WTC11 (cell line): Measurements from ENCODE around the gene PTPRG. TPM values are rescaled to one million over a fixed set of nuclear protein-coding genes. Genes with fewer than 3 reads are reported as not detected.

ENCODE experiments used
- ATAC-seq: fragments of 200-7000 bp; cut with Tn5 transposase; 2 replicates; pipeline ENCODE4 v1.10.0; 2021; ENCODE audit warnings: mild to moderate bottlenecking, moderate library complexity
- CTCF ChIA-PET: fragments of 300-600 bp; sonication (Branson Sonifier 250); formaldehyde crosslinking; loops from one replicate; lab custom pipeline; 2021; ENCODE audit warnings: antibody characterized with exemption; lab: Charles Lee
- POLR2A ChIA-PET: fragments of 350-600 bp; sonication (Branson Sonifier 250); formaldehyde crosslinking; loops from one replicate; lab custom pipeline; 2021; ENCODE audit warnings: antibody characterized with exemption; lab: Charles Lee
- DNase-seq: peaks from one replicate; pipeline ENCODE4 v3.0.0; 2021; ENCODE audit warnings: low spot score
- H3K27ac Mint-ChIP-seq: 2 replicates; pipeline ENCODE4 v1.8.0; 2021; ENCODE audit warnings: mixed read lengths
- H3K27me3 Mint-ChIP-seq: 2 replicates; pipeline ENCODE4 v1.8.0; 2021; ENCODE audit warnings: low read depth, mild to moderate bottlenecking, moderate library complexity, mixed read lengths
- H3K36me3 Mint-ChIP-seq: 2 replicates; pipeline ENCODE4 v1.8.0; 2021; ENCODE audit warnings: mixed read lengths
- H3K4me1 Mint-ChIP-seq: 2 replicates; pipeline ENCODE4 v1.8.0; 2022; ENCODE audit warnings: mixed read lengths
- H3K4me3 Mint-ChIP-seq: 2 replicates; pipeline ENCODE4 v1.8.0; 2021; ENCODE audit warnings: mild to moderate bottlenecking, moderate library complexity, mixed read lengths
- H3K9me3 Mint-ChIP-seq: 2 replicates; pipeline ENCODE4 v1.8.0; 2021; ENCODE audit warnings: mixed read lengths
- ESRRA ChIP-seq: sonication (generic); formaldehyde crosslinking; IDR thresholded peaks from 2 replicates; pipeline ENCODE4 v1.8.1; 2022; ENCODE audit warnings: mild to moderate bottlenecking, missing genetic modification reagents, borderline replicate concordance
- FOXJ3 ChIP-seq: sonication (generic); formaldehyde crosslinking; IDR thresholded peaks from 2 replicates; pipeline ENCODE4 v1.9.0; 2021; ENCODE audit warnings: missing genetic modification reagents, mild to moderate bottlenecking, borderline replicate concordance
- HMGA2 ChIP-seq: fragments of 250-450 bp; sonication (Bioruptor Pico); IDR thresholded peaks from 2 replicates; pipeline ENCODE4 v1.4.0; 2021; ENCODE audit warnings: mild to moderate bottlenecking, moderate library complexity
- JUN ChIP-seq: sonication (generic); formaldehyde crosslinking; IDR thresholded peaks from 2 replicates; pipeline ENCODE4 v1.8.0; 2023; ENCODE audit warnings: mild to moderate bottlenecking, missing genetic modification reagents
- MYBL2 ChIP-seq: sonication (generic); formaldehyde crosslinking; IDR thresholded peaks from 2 replicates; pipeline ENCODE4 v1.8.1; 2023; ENCODE audit warnings: mild to moderate bottlenecking, moderate library complexity, missing genetic modification reagents
- NR3C1 ChIP-seq: sonication (generic); formaldehyde crosslinking; conservative IDR thresholded peaks from 2 replicates; pipeline ENCODE4 v1.8.1; 2023; ENCODE audit warnings: low read depth, mild to moderate bottlenecking, missing genetic modification reagents
- OVOL2 ChIP-seq: fragments of 250-450 bp; sonication (Bioruptor Pico); IDR thresholded peaks from 2 replicates; pipeline ENCODE4 v1.9.0; 2021; ENCODE audit warnings: mild to moderate bottlenecking, borderline replicate concordance
- SMAD3 ChIP-seq: sonication (generic); formaldehyde crosslinking; IDR thresholded peaks from 2 replicates; pipeline ENCODE4 v1.8.0; 2022; ENCODE audit warnings: missing genetic modification reagents, mild to moderate bottlenecking, borderline replicate concordance
- SMAD4 ChIP-seq: sonication (generic); formaldehyde crosslinking; IDR thresholded peaks from 2 replicates; pipeline ENCODE4 v1.8.0; 2022; ENCODE audit warnings: mild to moderate bottlenecking, missing genetic modification reagents
- ZNF423 ChIP-seq: fragments of 250-450 bp; sonication (Bioruptor Pico); IDR thresholded peaks from 2 replicates; pipeline ENCODE4 v2.1.2; 2022; ENCODE audit warnings: mild to moderate bottlenecking, moderate library complexity
- total RNA-seq: library from RNA; stranded (reverse); gene quantifications from 3 replicates; pipeline ENCODE4 v1.2.3, GENCODE V29; 2021
- TF ChIP-seq, protein P1 (sequence below): sonication (generic); formaldehyde crosslinking; IDR thresholded peaks from 2 replicates; pipeline ENCODE4 v1.8.1; 2023; ENCODE audit warnings: mild to moderate bottlenecking, moderate library complexity, missing genetic modification reagents
- TF ChIP-seq, protein P2 (sequence below): sonication (generic); formaldehyde crosslinking; conservative IDR thresholded peaks from 2 replicates; pipeline ENCODE4 v1.8.1; 2022; ENCODE audit warnings: mild to moderate bottlenecking, missing genetic modification reagents
- TF ChIP-seq, protein P3 (sequence below): sonication (generic); formaldehyde crosslinking; IDR thresholded peaks from 2 replicates; pipeline ENCODE4 v1.8.1; 2023; ENCODE audit warnings: mild to moderate bottlenecking, missing genetic modification reagents, moderate library complexity
- TF ChIP-seq, protein P4 (sequence below): sonication (generic); formaldehyde crosslinking; IDR thresholded peaks from 2 replicates; pipeline ENCODE4 v1.8.0; 2023; ENCODE audit warnings: missing genetic modification reagents
- TF ChIP-seq, protein P5 (sequence below): fragments of 250-450 bp; sonication (Bioruptor Pico); IDR thresholded peaks from 2 replicates; pipeline ENCODE4 v1.9.0; 2021; ENCODE audit warnings: mild to moderate bottlenecking, borderline replicate concordance
- TF ChIP-seq, protein P6 (sequence below): fragments of 250-450 bp; sonication (Bioruptor Pico); IDR thresholded peaks from 2 replicates; pipeline ENCODE4 v1.9.0; 2021; ENCODE audit warnings: moderate library complexity, mild to moderate bottlenecking, inconsistent platforms, borderline replicate concordance
- TF ChIP-seq, protein P7 (sequence below): sonication (generic); formaldehyde crosslinking; IDR thresholded peaks from 2 replicates; pipeline ENCODE4 v1.8.0; 2022; ENCODE audit warnings: mild to moderate bottlenecking, missing genetic modification reagents
- TF ChIP-seq, protein P8 (sequence below): sonication (generic); formaldehyde crosslinking; IDR thresholded peaks from 2 replicates; pipeline ENCODE4 v1.8.0; 2023; ENCODE audit warnings: mild to moderate bottlenecking, missing genetic modification reagents

The PTPRG gene
- total RNA-seq, 1 experiment from 2014 or later = 106 TPM

DNA sequence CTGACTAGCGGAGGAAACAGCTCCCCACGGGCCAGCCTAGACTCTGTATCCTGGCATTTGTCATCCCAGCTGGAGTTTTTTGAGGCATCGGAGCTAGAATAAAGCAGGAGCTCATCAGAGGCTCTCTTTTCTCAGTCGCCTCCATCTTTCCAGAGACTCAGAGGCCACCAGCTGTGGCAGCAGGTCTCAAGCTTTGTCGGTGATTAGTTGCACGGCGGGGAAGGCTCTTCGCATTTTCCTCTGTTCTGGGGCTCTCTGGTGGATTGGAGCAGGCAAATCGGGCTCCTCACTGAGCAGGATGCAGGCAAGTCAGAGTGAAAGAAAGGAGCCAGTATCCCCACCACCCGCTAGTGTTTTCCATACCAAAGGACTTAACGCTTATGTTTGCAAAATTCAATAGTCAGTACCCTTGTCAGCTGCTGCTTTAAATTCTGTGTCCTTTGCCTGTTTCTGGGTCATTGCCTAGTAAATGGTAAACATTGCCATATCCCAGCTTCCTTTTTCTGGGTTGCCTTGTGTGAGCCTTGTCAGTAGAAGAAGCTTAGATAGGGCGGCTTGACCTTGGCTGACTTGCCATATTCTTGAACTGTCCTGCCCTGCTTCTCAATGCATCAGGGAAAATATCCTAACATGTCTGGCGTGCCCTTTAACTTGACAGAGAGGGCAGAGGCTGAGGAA, 127.1 kb downstream of the PTPRG start (continued):
- TF ChIP-seq HMGA2 (CRISPR knock-in tag) (no peak), OVOL2 (CRISPR knock-in tag) (no peak), NR3C1 (CRISPR knock-in tag) (no peak), MYBL2 (no peak), FOXJ3 (CRISPR knock-in tag) (no peak), ZNF423 (CRISPR knock-in tag) (peak; percentile 89), JUN (CRISPR knock-in tag) (no peak)
- TF ChIP-seq, protein P1, sequence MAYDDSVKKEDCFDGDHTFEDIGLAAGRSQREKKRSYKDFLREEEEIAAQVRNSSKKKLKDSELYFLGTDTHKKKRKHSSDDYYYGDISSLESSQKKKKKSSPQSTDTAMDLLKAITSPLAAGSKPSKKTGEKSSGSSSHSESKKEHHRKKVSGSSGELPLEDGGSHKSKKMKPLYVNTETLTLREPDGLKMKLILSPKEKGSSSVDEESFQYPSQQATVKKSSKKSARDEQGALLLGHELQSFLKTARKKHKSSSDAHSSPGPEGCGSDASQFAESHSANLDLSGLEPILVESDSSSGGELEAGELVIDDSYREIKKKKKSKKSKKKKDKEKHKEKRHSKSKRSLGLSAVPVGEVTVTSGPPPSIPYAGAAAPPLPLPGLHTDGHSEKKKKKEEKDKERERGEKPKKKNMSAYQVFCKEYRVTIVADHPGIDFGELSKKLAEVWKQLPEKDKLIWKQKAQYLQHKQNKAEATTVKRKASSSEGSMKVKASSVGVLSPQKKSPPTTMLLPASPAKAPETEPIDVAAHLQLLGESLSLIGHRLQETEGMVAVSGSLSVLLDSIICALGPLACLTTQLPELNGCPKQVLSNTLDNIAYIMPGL (CRISPR knock-in tag) = no peak
- TF ChIP-seq, protein P2, sequence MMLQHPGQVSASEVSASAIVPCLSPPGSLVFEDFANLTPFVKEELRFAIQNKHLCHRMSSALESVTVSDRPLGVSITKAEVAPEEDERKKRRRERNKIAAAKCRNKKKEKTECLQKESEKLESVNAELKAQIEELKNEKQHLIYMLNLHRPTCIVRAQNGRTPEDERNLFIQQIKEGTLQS (CRISPR knock-in tag) = no peak
- TF ChIP-seq, protein P3, sequence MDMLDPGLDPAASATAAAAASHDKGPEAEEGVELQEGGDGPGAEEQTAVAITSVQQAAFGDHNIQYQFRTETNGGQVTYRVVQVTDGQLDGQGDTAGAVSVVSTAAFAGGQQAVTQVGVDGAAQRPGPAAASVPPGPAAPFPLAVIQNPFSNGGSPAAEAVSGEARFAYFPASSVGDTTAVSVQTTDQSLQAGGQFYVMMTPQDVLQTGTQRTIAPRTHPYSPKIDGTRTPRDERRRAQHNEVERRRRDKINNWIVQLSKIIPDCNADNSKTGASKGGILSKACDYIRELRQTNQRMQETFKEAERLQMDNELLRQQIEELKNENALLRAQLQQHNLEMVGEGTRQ = no peak
- TF ChIP-seq, protein P4, sequence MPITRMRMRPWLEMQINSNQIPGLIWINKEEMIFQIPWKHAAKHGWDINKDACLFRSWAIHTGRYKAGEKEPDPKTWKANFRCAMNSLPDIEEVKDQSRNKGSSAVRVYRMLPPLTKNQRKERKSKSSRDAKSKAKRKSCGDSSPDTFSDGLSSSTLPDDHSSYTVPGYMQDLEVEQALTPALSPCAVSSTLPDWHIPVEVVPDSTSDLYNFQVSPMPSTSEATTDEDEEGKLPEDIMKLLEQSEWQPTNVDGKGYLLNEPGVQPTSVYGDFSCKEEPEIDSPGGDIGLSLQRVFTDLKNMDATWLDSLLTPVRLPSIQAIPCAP = no peak
- TF ChIP-seq, all 79 proteins: peak for 14

DNA sequence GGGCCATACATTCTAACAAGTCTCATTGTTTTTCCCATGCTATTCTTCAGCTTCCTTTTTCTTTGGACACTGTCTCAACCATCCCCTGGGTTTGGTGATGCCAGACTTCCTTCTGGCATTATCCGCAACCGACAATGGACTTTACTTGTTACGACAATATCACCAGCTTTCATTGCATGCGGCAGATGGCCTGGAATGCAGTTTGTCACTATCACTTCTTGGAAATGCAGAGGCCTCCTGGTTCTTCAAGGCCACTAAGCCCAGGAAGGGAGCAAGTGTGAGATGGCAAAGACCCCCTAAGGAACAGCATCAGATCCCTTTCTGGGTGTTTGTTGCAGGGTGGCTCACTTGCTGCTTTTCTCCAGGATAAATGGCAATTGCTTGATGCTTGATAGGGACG, 128.6 kb downstream of the PTPRG start:
- Mint-ChIP-seq H3K27ac (peak overlapping the region; percentile 63; the same call in 1 of the 2 replicates), H3K4me3 (peak overlapping the region; percentile 22), H3K27me3 (no peaks in the 10 kb centered on the region), H3K9me3 (no peaks in the 10 kb centered on the region), H3K4me1 (peaks cover 95% of the 10 kb centered on the region), H3K36me3 (peaks cover 5% of the 10 kb centered on the region; the same call in 1 of the 2 replicates)
- ChIA-PET POLR2A (no interaction called here), CTCF (interaction anchor here (0.6 kb wide), 1 partner anchor 343 kb away, joined by 5 read pairs; no protein-coding TSS in a partner anchor)
- DNase-seq (no peak), ATAC-seq (no peak)
- TF ChIP-seq, protein P5, sequence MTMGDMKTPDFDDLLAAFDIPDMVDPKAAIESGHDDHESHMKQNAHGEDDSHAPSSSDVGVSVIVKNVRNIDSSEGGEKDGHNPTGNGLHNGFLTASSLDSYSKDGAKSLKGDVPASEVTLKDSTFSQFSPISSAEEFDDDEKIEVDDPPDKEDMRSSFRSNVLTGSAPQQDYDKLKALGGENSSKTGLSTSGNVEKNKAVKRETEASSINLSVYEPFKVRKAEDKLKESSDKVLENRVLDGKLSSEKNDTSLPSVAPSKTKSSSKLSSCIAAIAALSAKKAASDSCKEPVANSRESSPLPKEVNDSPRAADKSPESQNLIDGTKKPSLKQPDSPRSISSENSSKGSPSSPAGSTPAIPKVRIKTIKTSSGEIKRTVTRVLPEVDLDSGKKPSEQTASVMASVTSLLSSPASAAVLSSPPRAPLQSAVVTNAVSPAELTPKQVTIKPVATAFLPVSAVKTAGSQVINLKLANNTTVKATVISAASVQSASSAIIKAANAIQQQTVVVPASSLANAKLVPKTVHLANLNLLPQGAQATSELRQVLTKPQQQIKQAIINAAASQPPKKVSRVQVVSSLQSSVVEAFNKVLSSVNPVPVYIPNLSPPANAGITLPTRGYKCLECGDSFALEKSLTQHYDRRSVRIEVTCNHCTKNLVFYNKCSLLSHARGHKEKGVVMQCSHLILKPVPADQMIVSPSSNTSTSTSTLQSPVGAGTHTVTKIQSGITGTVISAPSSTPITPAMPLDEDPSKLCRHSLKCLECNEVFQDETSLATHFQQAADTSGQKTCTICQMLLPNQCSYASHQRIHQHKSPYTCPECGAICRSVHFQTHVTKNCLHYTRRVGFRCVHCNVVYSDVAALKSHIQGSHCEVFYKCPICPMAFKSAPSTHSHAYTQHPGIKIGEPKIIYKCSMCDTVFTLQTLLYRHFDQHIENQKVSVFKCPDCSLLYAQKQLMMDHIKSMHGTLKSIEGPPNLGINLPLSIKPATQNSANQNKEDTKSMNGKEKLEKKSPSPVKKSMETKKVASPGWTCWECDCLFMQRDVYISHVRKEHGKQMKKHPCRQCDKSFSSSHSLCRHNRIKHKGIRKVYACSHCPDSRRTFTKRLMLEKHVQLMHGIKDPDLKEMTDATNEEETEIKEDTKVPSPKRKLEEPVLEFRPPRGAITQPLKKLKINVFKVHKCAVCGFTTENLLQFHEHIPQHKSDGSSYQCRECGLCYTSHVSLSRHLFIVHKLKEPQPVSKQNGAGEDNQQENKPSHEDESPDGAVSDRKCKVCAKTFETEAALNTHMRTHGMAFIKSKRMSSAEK (CRISPR knock-in tag) = no peak
- TF ChIP-seq, protein P1 (CRISPR knock-in tag) = no peak
- TF ChIP-seq, protein P6, sequence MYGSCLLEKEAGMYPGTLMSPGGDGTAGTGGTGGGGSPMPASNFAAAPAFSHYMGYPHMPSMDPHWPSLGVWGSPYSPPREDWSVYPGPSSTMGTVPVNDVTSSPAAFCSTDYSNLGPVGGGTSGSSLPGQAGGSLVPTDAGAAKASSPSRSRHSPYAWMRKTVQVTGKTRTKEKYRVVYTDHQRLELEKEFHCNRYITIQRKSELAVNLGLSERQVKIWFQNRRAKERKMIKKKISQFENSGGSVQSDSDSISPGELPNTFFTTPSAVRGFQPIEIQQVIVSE (CRISPR knock-in tag) = no peak
- TF ChIP-seq, protein P7, sequence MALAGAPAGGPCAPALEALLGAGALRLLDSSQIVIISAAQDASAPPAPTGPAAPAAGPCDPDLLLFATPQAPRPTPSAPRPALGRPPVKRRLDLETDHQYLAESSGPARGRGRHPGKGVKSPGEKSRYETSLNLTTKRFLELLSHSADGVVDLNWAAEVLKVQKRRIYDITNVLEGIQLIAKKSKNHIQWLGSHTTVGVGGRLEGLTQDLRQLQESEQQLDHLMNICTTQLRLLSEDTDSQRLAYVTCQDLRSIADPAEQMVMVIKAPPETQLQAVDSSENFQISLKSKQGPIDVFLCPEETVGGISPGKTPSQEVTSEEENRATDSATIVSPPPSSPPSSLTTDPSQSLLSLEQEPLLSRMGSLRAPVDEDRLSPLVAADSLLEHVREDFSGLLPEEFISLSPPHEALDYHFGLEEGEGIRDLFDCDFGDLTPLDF (CRISPR knock-in tag) = no peak
- TF ChIP-seq, protein P8, sequence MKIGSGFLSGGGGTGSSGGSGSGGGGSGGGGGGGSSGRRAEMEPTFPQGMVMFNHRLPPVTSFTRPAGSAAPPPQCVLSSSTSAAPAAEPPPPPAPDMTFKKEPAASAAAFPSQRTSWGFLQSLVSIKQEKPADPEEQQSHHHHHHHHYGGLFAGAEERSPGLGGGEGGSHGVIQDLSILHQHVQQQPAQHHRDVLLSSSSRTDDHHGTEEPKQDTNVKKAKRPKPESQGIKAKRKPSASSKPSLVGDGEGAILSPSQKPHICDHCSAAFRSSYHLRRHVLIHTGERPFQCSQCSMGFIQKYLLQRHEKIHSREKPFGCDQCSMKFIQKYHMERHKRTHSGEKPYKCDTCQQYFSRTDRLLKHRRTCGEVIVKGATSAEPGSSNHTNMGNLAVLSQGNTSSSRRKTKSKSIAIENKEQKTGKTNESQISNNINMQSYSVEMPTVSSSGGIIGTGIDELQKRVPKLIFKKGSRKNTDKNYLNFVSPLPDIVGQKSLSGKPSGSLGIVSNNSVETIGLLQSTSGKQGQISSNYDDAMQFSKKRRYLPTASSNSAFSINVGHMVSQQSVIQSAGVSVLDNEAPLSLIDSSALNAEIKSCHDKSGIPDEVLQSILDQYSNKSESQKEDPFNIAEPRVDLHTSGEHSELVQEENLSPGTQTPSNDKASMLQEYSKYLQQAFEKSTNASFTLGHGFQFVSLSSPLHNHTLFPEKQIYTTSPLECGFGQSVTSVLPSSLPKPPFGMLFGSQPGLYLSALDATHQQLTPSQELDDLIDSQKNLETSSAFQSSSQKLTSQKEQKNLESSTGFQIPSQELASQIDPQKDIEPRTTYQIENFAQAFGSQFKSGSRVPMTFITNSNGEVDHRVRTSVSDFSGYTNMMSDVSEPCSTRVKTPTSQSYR (CRISPR knock-in tag) = no peak
- TF ChIP-seq SMAD3 (CRISPR knock-in tag) (no peak), ESRRA (CRISPR knock-in tag) (no peak), SMAD4 (no peak)
